ENCODE results near the gene CLTCL1.

Gene CLTCL1

DNA sequence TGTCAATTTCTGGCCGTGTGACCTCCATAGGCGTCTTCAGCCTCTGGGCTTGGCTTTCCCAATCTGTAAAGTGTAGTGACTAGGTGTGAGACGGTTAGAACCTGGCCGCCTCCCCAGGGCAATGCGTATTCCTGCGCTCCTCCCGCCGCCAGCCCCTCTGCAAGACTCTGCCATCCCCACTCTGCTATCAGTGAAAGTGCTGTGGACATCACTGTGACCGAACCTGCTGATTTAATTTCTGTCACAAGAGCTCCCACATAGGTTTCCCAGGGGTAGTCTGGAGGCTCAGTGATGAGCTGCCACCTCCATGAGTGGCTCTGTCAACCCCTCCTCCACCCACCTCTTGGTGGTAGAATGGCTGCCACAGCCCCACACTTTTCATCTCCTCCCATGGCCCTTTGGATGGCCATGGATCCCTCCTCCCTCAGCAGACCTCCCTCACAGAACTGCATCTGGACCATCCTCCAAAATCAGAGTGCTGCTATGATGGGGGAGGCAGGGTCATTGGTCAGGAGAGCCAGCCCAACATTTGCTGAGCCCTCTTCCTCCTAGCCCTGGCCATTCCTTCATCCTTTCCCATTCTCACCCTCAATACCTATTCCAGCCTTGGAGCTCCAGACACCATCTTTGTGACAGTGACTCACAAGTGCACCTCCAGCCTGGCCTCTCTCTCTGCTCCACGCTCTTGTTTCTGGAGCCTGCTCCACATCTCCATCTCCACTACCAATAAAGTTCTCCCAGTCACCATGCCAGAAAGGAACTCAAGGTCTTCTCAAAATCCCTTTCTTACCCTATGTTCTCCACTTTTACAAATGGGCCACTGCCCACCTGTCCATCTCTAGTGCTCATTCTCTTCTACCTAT is 140.0 kb downstream of the CLTCL1 start:
- DNase-seq: no peak

DNA sequence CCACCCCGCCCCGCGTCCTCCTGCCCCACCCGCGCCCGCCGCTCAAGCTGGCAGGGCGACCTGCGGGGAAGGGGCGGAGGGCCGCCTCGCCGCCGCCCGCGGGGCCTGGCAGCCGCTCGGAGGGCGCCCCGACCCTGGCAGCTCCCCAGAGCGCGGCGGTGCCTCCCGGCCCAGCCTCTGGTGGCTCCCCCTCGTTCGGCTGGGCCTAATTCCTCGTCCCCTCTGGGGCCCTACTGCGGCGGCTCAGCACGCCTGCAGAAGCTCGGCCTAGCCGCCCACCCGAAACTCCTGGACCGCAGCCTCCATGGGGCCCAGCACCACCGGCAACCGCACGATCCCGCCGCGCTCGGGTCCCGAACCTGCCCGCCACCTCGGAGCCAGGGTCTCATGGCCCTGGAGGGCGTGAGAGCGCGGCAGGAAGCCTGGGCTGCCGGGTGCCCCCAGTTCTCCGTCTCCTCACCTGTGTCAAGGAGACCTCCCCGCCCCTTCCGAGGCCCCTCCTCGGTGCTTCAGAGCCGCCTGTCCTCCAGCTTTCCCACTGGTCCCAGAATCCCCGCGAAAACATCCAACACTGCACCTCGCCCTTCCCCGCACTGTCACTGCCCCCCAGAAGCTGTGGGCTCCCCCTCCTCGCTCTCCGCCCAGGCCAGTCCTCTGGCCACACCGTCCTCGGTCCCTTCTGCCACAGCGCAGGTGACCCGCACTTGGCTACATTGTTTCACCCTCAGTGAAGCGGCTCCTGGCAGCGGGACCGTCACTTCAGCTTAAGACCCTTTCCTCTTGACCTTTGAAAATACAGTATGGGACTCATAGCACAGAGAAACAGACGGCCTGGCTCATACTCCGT is 140.8 kb downstream of the CLTCL1 start:
- DNase-seq: no peak

- no peak for DNase-seq
Measured at GRCh38 chr22:19149991-19150390, 141.5 kb downstream of the CLTCL1 start, which contains the start of gene GSC2. Gene GSC2, minus strand, starts transcription at chr22:19150292. Its CDS starts 9 bp downstream, at chr22:19150283.

GRCh38 chr22:19149047-19149883 is 142.3 kb downstream of the CLTCL1 start:
- DNase-seq: no peak

DNA sequence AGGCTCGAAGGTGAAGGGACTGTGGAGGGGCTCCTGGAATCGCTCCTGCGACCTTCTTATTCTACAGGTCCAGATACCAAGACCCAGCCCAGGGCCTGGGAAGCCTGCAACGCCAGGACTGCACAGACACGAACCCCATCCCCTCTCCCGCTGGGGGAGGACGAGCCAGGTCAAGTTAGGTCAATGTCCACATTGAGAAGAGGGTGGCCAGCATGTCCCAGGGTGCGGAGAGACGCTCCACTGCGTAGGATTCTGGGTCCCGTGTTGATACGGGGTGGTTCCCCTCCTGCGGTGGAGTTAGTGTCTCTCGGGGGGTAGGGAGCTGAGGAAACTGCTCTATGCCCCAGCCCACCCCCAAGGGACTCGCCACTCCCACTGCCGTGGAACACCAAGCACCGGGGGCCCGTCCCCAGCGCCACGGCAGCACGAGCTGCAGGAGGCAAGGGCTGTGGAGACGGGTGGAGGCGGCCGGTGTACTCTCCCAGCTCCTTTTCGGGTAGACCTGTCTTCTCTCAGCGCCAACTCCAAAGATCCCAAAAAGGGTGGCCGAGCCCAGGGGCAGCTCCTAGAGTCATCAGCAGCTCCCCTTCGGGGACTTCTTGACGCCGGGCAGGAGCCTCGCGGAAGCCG is 143.0 kb downstream of the CLTCL1 start:
- DNase-seq: no peak

DNA sequence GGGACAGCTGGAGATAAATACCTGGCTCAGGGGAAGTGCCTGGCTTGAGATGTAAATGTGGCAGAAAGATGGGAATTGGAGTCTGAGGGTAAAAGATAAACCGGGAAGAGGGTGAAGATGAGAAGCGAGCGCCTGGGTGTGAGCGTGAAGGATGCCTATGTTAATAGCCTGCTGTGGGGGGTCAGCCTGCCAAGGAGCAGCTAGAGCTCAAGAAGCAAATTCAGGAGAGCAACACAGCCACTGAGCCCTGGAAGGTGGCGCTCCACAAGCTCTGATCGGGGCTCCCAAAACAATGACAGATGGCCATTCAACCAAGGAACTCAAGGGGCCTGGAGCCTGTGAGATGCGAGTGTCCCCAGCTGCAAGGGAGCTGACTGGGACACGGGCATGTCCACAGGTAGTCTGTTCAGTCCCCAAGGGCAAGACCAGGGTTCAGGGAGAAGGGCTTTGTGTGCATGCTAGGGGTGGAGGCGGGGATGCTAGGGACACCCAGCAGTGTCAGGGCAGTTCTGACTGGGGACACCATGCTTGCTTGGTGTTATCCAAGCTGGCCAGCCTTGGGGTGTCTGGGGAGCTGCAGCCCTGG is 144.2 kb downstream of the CLTCL1 start:
- DNase-seq: no peak

DNA sequence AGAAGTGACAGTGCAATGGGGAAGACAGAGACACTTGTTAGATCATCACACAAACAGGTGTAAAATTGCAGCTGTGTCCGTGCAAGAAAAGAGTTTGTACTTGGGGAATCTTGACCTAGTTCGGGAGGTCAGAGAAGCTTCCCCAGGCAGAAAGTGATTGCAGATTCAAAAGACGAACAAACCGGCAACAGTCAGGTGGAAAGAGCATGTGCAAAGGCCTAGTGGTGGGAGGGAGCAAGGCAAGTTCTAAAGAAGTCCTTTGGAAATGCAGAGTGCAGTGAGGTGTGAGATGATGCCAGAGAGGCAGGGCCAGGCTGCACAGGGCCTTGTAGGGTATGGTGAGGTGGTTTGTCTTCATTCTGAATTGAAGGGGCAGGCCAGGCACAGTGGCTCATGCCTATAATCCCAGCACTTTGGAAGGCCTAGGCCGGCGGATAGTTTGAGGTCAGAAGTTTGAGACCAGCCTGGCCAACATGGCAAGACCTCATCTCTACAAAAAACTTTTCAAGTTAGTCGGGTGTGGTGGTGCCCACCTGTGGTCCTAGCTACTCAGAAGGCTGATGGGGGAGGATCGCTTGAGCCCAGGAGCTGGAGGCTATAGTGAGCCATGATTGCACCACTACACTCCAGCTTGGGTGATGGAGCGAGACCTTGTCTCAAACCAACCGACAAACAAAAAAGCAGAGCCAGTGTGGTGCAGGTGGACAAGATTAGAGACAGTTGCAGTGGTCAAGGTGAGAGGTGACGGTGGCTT is 145.1 kb downstream of the CLTCL1 start:
- no peak for DNase-seq

- no peak for DNase-seq
Measured at GRCh38 chr22:19143967-19144400, 147.5 kb downstream of the CLTCL1 start.

DNA sequence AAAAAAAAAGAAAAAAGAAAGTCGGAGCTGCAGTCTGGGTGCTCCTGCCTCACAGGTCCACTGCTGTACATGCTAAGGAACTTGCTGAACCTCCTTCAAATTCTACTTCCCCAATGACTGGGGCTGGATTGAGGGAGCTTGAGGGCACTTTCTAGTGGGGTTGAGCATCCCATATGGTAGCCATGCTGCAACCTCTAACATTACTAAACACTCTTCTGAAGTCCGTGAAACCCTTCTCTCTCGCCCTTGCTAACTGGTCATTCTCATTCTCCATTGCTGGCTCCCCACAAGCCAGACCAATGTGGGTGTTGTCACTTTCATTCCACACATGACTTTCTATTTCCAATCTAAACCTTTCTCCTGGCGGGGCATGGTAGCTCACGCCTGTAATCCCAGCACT is 148.3 kb downstream of the CLTCL1 start:
- no peak for DNase-seq

DNA sequence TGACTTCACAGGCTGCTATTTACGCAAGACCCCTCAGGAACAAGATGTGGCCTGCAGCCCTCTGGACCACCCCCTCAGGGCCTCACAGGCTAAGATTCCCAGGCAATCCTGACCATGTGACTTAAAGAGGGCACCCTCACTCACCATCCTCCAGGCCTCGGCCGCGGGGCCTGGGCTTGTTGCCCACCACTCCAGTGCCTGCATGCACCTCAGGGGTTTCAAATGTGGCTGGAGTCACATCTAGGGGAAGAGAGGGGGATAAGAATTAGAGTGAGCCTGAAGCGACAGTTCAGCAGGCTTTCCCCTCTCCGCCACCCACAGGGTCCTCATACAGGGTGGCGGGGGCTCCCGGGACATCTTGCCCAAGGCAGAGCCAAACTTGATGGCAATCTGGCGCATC is 149.1 kb downstream of the CLTCL1 start:
- no peak for DNase-seq

DNA sequence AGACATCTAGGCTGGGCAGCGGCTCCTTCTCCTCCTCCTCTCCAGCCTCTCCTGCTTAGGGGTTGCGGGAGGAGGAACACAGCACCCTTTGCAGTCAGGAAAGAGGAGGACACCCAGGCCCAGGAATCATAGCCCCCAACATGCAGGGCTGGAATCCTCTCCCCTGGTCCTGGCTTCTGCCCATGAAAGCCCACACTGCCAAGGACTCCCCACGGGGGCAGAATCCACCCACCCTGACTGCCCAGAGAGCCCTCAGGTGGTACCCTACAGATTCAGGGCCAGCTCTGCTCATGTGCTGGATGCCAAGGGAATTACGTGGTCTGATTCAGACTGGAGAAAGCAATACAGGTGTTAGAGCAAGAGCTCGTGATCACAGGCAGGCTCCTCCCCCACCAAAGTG is 151.5 kb downstream of the CLTCL1 start:
- no peak for DNase-seq

GRCh38 chr22:19139001-19139356 is 152.5 kb downstream of the CLTCL1 start:
- no peak for DNase-seq

DNA sequence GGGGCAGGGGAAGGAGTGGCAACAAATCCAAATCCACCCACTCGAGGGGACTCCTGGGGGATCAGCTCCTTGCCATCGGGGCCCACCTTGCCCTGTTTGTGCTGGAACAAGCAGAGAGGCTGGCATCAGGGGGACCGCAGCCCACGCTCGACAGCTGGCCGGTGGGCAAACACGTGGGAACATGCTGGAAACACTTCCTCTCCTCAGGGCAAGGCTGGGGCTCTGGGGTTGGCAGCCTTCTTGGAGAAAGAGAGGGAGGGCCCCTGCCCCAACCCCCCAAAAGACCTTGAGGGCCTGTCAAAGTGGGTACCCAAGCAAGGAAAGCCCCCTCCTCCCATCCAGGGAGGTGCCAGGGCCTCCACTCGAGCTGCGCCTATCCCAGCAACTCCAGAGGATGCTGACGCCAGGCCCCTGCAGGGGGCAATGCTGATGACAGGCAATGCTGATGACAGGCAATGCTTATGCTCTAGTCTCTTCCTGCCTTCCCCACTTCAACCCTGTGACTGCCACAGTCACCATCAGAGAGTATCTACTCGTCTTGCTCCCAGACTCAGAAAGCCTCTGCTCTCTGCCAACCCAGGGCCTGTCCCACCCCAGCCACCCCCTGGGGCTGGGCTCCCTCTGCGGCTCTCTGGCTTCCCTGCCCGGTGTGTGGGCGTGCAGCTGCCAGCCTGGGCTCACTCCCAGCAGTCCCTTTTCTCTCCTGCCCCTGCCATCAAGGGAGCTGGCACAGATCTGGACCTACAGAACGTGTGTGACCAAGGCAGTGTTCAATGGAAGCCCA is 153.1 kb downstream of the CLTCL1 start:
- DNase-seq: no peak

- no peak for DNase-seq
Measured at GRCh38 chr22:19137384-19138216, 153.9 kb downstream of the CLTCL1 start.

DNA sequence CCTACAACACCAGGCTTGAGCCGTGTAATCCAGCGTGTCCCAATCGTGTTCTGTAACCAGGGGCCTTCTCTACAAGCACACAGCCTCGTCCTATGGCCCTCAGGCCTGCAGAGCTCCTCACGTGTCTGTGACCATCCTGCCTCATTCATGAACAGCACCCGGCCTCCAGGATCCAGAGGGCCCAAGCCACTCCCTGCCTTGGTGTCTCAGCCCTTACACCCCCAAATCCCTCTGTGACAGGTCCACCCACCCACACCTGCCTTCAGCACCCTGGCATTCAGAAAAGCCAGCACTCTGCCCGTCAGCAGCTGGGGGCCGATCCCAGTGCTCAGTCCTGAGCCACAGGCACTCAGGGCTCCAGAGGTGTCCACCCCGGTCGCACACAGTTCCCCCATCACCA is 154.6 kb downstream of the CLTCL1 start:
- no peak for DNase-seq

DNA sequence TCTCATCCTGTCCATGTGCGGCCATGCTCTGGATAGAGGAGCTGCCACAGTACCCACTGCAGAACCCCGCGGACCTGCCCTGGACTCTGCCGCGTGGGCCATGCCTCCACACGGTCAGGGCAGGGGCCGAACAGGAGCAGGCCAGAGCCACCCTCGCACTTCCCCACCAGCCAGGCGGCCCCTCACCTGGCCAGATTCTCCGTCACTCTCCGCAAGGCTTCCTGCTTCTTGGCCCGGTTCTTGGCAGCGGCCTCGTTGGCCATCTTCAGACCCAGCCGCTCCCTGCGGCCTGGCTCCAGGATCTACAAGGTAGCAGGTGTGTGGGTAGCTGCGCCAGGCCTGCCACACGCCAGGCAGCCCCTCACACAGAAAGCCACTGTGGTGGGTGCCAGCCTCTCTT is 156.6 kb downstream of the CLTCL1 start:
- DNase-seq: no peak

DNA sequence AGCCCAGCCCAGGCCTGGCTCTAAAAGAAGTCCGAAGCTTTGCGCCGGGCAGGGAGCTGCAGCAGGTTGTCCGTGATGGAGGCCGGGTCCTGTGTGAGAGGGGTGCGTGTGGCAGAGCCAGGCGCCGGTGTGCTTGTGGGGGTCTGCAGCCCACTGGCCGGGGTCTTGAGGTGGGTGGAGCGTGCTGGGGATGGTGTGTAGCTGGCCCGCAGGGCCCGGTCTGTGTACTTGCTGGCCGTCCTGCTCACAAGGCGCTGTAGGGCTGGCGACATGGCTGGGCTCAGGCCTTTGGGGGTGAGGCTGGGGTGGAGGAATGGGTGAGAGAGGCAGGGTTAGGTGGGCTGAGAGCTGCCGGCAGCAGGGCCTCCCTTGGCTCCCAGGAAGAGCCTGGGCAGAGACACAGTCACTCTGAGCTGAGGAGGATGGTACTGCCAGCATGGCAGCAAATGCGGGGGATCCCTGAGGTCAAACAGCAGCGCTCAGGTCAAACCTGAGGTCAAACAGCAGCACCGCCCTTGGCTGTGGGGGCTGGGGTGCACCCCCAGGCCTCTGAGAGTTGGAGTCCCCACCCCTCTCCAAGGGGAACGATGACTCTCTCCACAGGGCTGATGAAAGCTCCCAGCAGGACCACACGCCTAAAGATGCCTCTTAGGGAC is 157.2 kb downstream of the CLTCL1 start:
- DNase-seq: no peak

DNA sequence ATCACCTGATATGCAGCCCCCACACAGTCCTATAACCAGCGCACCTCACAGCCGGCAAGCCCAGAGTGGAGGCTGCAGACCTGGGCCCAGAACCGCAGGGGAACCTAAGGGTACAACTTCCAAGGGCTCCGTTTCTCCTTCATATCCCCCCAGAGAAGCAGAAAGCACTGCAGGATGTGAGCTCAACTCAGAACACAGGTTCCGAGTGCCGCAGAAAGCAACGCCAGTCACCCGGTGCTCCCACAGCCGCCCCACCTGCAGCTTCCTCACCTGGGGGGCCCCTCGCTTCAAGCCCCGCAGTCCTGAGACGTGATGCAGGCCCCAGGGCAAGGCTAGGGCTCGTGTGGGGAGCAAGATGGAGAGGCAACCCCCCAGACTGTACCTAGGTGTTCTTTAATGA is 158.0 kb downstream of the CLTCL1 start:
- no peak for DNase-seq
